ENCODE data around the gene MRFAP1.
"Not testable (repeated sequence)": the region's sequence is repeated elsewhere in the genome, so short reads cannot be mapped to it uniquely, and the experiment has no call there.

Gene MRFAP1

DNA sequence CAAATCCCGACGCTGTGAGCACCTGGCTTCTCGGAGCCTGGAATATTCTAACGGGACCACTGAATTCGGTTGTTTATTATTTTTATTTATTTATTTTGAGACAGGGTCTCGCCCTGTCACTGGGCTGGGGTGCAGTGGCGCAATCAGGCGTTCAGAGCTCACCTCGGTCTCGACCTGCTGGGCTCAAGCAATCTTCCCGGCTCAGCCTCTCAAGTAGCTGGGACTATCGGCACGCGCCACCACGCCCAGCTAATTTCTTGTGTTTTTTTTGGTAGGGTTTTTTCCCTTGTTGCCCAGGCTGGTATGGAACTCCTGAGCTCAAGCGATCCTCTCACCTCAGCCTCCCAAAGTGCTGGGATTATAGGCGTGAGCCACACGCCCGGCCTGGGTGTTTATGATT lies 31.6 kb downstream of the MRFAP1 start:
- DNase-seq, result no peak

DNA sequence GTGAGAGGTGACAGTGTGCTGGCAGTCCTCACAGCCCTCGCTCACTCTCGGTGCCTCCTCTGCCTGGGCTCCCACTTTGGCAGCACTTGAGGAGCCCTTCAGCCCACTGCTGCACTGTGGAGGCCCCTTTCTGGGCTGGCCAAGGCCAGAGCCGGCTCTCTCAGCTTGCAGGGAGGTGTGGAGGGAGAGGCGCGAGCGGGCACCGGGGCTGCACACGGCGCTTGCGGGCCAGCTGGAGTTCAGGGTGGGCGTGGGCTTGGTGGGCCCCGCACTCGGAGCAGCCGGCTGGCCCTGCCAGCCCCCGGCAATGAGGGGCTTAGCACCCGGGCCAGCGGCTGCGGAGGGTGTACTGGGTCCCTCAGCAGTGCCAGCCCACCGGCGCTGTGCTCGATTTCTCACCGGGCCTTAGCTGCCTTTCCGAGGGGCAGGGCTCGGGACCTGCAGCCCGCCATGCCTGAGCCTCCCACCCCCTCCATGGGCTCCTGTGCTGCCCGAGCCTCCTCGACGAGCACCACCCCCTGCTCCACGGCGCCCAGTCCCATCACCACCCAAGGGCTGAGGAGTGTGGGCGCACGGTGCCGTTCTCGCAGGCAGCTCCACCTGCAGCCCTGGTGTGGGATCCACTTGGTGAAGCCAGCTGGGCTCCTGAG lies 32.2 kb downstream of the MRFAP1 start:
- not testable (repeated sequence) for DNase-seq

- peak; percentile 26 to 37 for DNase-seq
These were observed 32.7 kb downstream of the MRFAP1 start for GRCh38 chr4:6673191-6673659.

DNA sequence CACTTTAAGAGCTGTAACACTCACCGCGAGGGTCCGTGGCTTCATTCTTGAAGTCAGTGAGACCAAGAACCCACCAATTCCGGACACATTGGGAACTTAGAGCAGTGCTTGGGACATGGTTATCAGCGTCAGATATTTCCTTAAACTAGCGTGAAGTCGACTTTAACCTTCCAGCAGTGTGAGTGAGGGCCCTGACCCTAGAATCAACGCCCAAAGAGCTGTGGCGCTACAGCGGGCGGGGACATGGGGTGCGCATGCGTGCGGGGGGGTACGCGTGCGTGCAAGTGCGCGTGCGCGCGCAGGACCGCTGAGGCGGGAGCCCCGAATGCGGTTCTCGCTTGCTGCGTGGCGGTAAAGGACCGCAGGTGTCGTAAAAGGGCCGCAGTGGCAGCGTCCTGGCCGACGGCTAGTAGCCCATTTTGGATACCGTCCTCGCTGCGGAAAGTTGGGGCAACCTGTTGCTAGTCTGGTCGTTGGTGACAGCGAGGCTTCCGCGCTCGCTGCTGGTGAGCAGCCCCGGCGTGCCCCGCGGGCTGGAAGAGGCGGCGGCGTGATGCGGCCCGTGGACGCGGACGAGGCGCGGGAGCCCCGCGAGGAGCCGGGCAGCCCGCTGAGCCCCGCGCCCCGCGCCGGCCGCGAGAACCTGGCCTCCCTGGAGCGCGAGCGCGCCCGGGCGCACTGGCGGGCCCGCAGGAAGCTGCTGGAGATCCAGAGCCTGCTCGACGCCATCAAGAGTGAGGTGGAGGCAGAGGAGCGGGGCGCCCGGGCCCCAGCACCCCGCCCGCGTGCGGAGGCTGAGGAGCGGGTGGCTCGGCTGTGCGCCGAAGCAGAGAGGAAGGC lies 33.4 kb downstream of the MRFAP1 start:
- peak; percentile 92 to 98 for DNase-seq

- peak; percentile 61 to 69 for DNase-seq
These were observed 34.1 kb downstream of the MRFAP1 start for GRCh38 chr4:6674500-6675149.

DNA sequence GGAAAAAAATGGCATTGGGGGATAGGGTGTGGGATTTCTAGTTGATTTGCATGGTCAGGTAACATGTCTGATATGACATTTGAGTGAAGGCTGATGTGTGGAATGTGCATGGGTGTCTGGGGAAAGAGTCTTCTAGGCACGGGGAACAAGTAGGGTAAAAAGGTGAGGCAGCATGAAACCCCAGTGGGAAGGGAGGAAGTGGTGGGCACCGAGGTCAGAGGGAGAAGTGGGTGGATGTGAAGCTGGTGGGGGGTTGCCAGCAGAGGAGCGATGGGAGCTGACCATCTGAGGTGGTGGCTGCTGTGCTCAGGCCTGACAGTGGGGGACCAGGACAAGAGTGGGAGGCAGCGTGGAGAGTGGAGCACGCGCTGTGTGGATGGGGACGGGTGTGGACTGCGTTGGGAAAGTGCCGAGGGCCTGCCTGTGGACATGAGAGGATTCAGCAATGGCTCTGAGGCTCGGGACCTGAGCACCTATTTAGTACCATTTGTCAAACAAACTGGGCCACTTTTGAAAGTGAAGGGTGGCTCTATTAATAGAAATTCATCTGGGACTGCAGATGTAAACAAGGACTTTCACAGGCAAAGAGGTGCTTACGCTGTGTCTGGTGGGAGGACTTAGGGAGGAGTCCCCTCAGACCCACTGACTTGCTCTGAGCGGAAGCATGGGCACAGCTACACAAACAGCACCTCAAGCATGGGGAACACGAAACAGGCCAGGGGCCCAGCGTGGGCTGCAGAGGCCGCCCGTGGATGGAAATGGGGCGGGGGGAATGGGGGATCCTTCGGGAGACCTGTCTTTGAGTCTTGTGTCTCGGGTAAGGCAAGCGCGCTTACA lies 36.5 kb downstream of the MRFAP1 start:
- DNase-seq, result no peak

DNA sequence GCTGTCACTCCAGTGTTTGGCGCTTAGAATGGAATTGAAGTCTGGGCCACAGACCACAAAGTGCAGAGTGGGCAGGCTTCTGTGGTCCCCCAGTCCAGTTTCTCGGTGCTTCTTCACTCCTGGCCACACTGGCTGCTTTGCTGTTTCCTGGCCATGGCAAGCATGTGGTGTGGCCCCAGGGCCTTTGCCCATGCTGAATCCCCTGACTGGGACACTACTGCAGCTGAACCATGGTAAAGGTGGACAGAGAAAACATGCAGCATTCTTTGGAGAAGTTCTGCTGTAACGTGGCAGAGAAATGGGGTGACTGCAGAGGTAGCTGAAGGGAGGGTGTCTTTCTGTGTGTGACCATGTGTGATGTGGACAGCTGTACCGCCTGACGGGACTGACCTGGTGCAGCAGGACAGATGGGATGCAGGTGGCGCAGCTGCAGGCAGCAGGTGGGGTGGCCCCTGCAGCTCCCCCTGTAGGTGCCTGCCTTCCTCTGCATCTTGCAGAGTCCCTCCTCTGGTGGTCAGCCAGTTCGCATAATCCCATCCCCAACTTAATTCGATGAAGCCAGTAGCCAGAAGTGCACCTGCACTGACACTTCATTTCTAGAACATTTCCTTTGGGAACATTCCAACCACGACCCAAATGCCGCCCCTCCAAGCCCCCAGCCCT lies 40.0 kb downstream of the MRFAP1 start:
- DNase-seq, result no peak

DNA sequence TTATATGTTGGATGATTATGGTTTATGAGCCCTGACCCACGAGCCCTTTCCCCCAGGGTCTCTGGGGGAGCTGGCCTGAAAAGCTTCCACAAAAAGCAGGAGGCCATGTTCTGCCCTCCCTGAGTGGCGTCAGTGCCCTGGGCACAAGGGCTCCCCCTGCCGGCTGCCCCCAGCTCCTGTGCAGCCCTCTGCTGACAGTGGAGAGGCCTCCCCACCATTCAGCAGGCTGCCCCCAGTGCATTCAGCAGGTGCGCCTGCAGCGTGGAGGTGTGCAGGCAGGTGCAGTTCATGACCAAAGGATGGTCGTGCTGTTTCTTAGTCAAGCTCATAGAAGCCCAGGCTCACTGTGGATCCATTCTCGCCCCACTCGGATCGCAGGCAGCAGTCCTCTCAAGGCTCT lies 40.7 kb downstream of the MRFAP1 start:
- no peak for DNase-seq

GRCh38 chr4:6682862-6683590 lies 42.5 kb downstream of the MRFAP1 start:
- no peak for DNase-seq

- DNase-seq, result no peak
These were observed 44.2 kb downstream of the MRFAP1 start for GRCh38 chr4:6684656-6685055.

DNA sequence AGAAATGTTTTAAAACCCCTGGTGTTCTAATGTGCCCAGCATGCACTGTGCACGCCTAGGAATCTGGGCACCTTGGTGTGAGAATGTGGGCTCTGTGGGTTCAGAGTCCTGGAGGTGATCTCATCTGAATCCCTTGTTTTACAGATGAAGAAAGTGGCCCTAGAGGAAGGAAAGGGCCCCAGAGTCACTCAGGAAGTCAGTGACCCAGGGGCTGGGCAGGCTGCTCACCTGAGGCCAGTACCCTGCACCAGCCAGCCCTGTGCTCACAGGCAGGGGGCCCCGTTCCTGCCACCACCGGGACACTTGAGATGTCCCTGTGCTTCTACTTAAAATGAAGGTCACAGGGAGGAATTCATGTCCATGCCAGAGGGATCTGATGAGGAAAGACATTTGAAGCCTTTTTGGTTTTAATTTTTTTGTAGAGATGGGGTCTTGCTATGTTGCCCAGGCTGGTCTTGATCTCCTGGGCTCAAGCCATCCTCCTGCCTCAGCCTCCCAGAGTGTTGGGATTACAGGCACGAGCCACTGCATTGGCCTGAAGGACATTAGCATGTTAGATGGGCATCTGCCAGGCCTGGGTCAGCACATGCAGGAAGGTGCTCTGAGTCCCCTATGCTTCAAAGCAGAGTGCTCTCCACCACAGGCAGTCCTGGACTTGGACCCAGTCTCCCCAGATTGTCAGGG lies 45.8 kb downstream of the MRFAP1 start:
- DNase-seq, result no peak

- DNase-seq, result no peak
These were observed 47.7 kb downstream of the MRFAP1 start for GRCh38 chr4:6687947-6688878.

DNA sequence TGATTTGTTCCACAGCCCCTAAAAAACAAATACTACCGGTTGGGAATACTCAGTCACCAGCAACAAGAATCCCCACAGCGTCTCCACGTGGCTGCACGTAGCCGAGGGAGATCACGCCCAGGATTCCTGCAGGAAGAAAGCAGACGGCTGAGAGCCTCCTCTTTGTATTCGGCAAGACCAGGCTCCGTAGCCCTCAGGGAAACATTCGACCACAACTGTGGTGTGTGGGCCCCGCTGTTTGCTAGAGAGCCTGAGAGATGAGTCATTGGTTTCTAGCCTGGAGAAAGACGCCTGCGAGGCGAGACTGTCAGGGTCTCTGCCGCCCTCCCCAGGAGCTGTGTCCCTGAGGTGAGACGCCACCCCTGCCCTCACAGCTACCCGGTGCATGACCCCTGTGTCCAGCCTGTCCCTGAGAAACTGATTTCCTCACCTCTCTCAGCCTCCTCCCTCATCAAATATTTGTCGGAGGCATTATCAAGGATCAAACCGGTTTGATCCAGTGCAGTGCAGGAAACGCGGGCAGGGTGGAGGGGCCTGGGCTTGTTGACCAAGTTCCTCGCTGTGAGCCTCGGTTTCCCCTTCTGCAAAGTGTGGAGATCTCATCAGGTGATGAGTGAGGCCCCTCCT lies 48.5 kb downstream of the MRFAP1 start:
- no peak for DNase-seq

DNA sequence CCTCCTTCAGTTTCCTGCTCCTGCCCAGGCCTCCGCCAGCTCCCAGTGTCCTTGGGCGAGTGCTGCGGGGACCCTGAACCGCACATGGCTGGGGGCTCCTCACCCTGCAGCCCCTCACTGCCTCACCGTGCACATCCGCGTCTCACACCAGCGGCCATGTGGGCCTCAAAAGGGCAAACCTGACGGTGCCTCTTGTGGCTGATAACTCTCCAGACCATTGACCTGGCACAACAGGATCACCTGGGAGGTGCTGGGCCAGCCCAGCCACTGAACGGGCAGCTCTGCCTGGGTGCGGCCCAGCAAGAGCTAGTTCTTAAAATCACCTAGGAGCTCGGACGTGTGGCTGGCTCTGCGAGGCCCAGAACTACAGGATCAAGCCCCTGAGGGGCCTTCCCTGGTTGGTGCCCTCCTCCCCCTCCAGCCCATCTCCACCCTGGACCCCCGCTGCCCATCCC lies 49.0 kb downstream of the MRFAP1 start:
- DNase-seq, result no peak

Measured in NCI-H526 (cell line).